ENCODE data around the gene DPP7. TPM values are rescaled to one million over a fixed set of nuclear protein-coding genes. Genes with fewer than 3 reads are reported as not detected.
A peak's percentile ranks its signal among the peaks of the same experiment; 100 is the strongest.

The DPP7 gene
- total and polyA plus RNA-seq, 7 donors = 34.8 to 75.3 (median 67.4) TPM

- Histone ChIP-seq H3K27me3 (ENCODE audit: insufficient read depth in 3 of 3, low read length in 2 of 3) (peaks cover 0 to 4% (median 0%) of the 10 kb centered on the region in 3 donors), H3K27ac (no peak overlapping the region), H3K9me3 (no peaks in the 10 kb centered on the region), H3K4me1 (peaks cover 11% of the 10 kb centered on the region), H3K36me3 (ENCODE audit: insufficient read depth in 1 of 2, low read depth in 1 of 2) (peaks cover 0 to 9% of the 10 kb centered on the region in 2 donors), H3K4me3 (no peak overlapping the region)
- WGBS, 3 donors = 82 to 87% (median 87%) methylated on average over 13 of the region's 13 CpGs
- ATAC-seq = no peak
- no peak for DNase-seq
- no peak for TF ChIP-seq CTCF (IDR thresholded peaks at IDR 0.05)
- intact Hi-C loops (cut with DNase I) = no loop called here
These were observed 35.1 kb downstream of the DPP7 start for GRCh38 chr9:137079401-137079787.

GRCh38 chr9:137078701-137079400 is 35.7 kb downstream of the DPP7 start:
- no peak for TF ChIP-seq CTCF (IDR thresholded peaks at IDR 0.05)
- 55 to 73% (median 68%) methylated on average over 50 to 51 of the region's 51 CpGs for WGBS, 3 donors
- Histone ChIP-seq H3K36me3 (ENCODE audit: insufficient read depth in 1 of 2, low read depth in 1 of 2) (peaks cover 0 to 9% of the 10 kb centered on the region in 2 donors), H3K27ac (no peak overlapping the region), H3K27me3 (ENCODE audit: insufficient read depth in 3 of 3, low read length in 2 of 3) (peaks cover 0 to 4% (median 0%) of the 10 kb centered on the region in 3 donors), H3K4me3 (no peak overlapping the region), H3K9me3 (no peaks in the 10 kb centered on the region), H3K4me1 (peaks cover 11% of the 10 kb centered on the region)
- ATAC-seq (no peak), DNase-seq (no peak)
- intact Hi-C loops (cut with DNase I) = no loop called here

GRCh38 chr9:137077758-137078693 is 36.5 kb downstream of the DPP7 start:
- 17 to 28% (median 23%) methylated on average over 57 to 76 of the region's 76 CpGs for WGBS, 3 donors

More at GRCh38 chr9:137077758-137078693, 36.5 kb downstream of the DPP7 start:
- Histone ChIP-seq H3K27ac (no peak overlapping the region), H3K9me3 (no peaks in the 10 kb centered on the region), H3K4me3 (peak overlapping the region; percentile 66), H3K27me3 (ENCODE audit: insufficient read depth in 3 of 3, low read length in 2 of 3) (peaks cover 0 to 4% (median 0%) of the 10 kb centered on the region in 3 donors), H3K36me3 (ENCODE audit: insufficient read depth in 1 of 2, low read depth in 1 of 2) (peaks cover 0 to 9% of the 10 kb centered on the region in 2 donors), H3K4me1 (peaks cover 11% of the 10 kb centered on the region)
- ATAC-seq (peak in 1 of 4 donors; percentile 19), DNase-seq (peak in 1 of 2 donors; percentile 56)
- no peak for TF ChIP-seq CTCF (IDR thresholded peaks at IDR 0.05)
- intact Hi-C loops (cut with DNase I) = no loop called here
